Cerebellar nuclear complex (tissue), 1 donor: ENCODE results near the gene ARRB1.
A peak's percentile ranks its signal among the peaks of the same experiment; 100 is the strongest.
"Not testable (repeated sequence)": the region's sequence is repeated elsewhere in the genome, so short reads cannot be mapped to it uniquely, and the experiment has no call there.

Source experiments
- DNase-seq, 2 experiments: peaks; one replicate each; lab custom pipeline; 2025; lab: John Stamatoyannopoulos, UW

Gene ARRB1

DNA sequence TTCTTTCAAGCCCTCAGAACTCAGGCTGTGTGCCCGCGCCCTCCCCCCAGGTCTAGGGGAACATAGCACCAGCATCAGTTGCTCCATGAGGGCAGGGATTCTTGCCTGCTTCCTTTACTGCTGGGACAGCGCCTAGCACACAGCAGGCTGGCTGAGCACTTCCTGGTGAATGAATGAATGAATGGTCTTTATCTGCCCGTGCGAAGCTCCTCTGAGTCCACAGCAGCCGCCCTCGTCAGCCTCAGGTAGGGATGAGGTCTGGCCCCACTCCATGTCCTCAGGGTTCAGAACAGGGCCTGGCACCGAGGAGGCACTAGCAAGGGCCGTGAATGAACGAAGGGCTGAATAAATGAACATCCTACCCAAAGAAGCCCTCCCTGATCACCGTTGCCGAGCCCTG is 27.3 kb downstream of the ARRB1 start:
- no peak for DNase-seq

DNA sequence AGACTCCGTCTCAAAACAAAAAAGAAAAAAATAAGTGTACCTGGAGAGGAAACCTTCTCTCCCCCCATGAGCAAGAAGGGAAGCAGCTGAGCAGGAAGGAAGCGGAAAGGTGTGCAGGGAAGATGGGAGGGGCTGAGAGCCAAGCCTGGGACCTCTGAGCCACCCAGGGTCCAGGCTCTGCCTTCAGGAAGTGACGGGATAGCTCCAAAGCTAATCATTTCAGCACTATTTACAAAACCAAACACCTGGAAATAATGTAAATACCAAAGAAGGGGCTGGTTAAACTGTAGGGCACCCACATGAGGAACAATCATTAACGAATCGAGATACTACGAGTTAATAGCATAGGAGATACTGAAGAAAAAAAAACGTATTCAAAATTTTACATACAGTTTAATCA is 27.9 kb downstream of the ARRB1 start:
- no peak for DNase-seq

DNA sequence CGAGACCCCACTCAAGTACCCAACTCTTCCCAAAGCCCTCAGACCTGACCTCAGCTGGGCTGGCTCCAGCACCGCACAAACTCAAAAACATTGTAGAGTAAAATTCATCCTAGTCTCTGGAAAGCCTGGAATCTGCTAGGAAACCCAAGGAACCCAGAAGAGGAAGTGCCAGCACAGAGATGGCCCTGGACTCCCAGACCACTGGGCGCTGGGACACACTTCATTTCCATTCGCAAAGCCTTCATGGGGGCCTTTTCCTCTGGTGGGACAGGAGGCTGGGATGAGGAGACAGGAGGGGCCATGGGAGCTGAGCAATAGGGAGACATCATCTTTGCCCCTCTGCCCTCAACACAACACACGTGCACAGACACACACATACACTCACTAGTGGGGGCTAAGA is 30.8 kb downstream of the ARRB1 start:
- no peak for DNase-seq

DNA sequence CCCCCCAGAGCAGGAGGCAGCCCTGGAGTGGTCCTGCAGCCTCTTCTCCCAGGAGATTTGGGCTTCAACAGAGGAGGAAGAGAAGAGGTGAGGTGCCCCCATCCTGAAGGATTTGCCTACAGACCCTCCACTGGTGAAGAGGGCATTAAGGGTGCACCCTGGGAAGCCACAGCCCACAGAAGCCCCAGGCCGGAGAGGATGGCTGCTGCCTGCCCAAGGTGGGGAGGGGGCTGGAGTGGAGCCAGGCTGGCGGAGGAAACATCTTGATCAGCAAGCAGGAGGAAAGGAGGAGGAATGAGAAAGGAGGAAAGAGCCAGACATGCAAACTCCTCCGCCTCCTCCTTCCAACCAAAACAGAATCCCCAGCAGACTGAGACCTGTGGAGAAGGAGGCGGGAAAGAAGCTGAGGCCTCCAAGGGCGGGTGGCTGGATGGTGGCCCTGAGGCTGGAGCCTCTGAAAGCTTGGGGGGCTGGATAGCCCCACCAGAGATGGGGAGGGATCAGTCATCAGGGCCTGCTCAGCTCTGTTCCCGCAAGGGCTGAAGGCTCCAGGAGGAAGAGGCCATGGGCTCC is 31.3 kb downstream of the ARRB1 start:
- DNase-seq: no peak

DNA sequence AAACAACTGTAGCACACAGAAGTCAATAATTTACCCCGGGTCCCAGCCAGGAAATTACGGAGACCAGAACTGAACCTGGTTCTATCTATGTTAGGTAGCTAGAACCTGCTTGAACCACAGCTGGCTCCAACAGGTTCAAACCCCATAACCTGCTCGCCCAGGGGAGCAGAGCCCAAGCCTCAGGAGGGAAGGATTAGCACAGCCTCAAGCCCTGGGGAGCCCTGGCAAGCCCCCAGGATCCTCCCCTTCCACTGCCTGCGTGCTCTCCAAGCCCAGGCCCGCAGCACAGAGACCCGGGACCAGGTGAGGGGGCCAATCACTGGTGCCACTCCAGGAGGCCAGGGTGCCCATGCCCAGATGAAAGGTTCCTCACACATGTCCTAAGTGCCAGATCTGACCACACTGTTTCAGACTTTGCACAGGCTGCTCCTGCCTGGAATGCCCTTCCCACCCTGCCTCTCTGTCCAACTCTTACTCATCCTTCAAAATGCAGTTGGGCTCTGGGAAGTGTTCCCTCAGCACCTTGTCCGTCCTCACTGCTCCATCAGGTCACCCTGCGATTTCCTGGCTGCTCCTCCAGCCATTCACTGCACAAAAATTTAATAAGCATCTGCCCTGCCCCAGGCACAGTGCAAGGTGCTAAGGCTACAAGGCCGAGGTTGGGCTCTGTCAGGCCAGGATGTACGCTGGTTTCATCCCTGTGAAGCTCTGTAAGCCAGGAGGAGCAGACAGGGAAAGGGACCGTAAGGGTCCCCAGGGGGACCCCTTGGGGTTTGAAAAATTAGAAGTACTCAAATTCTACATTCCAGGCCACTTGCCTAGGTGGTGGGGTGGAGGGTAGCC is 32.2 kb downstream of the ARRB1 start:
- DNase-seq: no peak

DNA sequence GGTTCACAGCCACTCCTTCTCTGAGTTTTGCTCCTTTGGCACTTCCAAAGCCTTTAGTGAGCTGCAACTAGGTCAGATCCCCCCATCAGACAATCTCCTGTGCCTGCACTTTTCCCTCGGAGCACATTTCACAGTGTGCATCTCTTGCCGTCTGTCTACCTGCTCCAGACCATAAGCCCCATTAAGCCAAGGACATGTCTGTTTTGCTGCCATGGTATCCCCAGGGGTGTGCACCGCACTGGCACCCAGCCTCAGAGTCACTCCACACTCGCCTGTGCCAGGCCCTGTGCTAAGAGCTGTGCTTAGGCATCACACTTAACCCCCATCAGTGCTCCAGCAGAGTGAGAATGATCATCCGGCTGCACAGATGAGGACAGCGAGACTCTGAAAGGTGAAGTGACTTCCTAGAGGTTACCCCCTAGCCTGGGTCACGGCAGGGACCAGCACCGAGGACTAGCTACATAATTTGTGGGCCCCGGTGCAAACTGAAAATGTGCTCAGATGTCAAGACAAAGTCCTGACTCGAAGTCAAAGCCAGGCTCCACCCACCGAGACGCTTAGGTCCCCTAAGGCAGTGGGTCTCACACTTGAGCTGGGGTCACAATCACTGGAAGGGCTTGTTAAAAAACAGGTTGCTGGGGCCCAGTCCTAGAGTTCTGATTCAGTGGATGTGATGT is 33.9 kb downstream of the ARRB1 start:
- DNase-seq: peak; percentile 52 to 74

DNA sequence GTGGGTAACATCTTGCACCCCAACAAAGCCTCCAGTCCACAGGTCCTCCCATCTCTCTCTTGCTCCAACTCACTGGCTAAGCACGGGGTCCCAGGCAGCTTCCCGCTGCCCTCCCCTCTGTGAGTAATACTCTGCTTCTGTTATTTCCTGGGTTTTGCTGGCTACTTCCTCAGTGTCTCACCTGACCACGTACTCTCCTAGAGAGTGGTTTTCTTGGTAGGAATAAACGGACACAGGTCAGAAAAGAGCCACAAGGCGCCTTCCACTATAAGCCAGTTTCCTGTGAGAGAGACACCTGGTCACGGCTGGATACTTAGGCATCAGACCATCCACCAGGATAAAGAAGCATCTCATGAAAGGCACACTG is 36.0 kb downstream of the ARRB1 start:
- no peak for DNase-seq

DNA sequence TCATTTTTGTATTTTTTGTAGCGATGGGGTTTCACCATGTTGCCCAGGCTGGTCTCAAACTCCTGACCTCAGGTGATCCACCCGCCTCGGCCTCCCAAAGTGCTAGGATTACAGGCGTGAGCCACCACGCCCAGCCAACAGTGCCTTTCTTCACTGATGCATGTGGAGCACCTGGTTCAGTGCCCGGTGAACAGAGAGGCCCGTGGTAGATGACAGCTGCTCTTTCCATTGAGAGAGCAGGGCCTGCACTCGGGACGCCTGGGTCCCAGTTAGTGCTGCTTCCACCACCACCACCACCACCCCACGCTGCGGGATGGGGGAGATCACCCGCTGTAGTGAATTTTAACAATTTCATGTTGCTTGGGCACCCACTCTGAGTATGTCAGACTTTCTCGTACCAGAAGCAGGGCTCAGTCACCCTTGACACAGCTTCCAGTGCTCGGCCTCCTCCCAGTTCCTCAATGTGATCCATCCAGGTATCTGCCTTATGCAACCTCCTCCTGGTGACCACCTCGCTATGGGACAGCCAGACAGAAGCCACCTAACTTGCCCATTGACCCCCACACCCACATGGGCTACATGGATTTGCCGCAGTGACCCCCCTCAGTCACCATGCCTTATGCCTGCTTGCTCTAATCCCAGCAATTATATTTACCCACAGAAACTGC is 36.6 kb downstream of the ARRB1 start:
- no peak for DNase-seq

DNA sequence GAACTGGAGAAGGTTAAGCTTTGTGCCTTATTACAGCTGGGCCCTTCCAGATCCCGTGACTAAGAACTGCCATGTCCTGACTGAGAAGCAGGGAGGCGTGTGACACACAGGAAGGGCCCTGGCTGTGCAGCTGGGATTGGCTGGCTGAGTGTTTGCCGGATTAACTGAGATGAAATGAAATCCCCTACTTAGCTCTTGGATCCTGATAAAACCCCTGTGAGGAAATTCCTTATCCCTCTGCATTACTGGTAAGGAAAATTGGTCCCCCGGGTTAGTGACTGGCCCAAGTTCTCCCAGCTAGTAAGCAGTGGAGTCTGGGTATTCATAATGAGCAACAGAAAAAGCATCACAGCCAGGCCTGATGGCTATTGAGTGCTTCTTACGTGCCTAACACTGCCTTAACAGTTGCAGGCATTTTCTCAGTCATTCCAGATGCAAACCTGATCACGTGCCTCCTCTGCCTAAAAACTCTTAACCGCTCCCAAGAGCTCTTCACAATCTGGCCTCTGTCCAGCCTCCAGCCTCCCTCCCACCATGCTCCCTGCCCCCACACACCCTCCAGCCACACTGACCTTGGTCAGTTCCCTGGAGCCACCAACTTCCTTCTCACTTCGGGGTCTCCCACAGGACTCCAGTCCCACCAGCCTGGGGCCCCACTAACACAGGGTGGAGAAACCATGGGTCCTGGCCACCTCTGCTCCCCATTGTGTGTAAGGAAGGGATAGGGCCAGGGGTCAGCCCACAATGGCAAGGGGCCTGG is 37.8 kb downstream of the ARRB1 start:
- DNase-seq: no peak

DNA sequence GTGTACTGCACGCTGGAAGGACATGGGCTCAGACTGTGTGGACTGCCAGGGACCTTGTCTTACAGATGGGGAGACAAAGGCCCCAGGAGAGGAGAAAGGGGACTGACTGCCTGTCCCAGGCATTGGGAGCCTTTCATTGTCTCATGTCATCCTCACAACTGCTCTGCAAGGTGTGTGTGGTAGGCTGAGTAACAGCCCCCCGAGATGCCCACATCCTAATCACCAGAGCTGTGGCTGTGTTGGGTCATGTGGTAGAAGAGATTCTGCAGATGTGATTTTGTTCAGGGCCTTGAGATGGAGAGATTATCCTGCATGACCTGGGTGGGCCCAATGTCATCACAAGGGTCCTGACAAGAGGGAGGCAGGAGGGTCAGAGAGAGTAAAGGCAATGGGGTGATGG is 39.1 kb downstream of the ARRB1 start:
- DNase-seq: no peak

DNA sequence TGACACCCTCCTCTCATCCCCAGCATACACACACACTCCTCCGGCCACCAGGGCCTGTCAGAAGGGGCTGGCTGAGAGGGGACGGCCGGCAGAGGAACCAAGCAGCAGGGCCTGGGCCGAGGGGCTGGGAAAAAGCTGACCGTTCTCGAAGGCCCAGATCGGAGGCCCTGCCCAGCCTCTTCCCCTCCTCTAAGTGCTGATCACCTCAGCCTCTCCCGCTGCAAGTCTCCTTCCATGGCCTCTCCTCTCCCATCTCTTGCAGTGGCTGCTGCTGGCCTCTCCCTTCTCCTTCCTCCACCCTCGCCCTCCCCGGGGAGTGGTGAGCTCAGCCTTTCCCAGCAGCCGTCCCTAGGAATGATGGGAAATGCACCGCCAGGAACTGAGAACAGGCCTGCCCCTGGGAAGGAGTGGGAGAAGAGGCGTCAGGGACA is 39.6 kb downstream of the ARRB1 start:
- peak in 1 of 2 experiments; percentile 10 for DNase-seq

DNA sequence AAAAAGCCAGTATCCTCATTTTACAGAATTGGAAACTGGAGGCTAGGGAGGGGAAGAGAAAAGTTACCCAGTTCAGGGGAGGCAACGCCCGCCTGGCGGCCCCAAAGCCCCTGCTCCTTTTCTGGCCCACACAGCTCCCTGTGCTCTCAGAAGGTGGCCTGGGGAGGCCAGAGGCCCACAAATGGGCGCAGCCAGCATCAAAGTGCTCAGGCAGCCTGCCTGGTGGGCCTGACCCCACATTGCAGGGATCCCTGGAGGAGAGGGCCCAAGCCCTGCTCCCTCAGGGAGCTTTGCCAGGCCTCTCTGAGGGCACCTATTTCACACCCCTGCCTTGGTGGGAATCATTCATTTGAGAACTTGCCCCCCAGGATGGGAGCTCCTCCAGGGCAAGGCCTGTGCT is 42.5 kb downstream of the ARRB1 start:
- no peak for DNase-seq

DNA sequence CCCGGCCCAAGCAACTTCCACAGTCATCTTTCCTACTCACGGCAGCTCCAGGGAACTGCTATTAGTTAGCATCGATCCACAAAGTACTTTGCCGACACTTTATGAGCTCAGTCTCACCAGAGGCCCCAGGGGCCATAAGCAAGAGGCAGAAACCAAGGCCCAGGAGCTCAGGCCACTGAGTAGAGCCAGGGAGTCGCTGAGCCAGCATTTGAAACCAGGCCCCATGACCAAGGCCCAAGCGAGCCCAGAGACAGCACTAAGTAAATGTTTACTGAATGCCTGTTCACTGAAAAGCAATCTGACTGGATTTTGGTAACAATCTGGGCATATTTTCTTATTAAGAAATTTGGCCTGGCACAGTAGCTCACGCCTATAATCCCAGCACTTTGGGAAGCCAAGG is 43.3 kb downstream of the ARRB1 start:
- DNase-seq: no peak

DNA sequence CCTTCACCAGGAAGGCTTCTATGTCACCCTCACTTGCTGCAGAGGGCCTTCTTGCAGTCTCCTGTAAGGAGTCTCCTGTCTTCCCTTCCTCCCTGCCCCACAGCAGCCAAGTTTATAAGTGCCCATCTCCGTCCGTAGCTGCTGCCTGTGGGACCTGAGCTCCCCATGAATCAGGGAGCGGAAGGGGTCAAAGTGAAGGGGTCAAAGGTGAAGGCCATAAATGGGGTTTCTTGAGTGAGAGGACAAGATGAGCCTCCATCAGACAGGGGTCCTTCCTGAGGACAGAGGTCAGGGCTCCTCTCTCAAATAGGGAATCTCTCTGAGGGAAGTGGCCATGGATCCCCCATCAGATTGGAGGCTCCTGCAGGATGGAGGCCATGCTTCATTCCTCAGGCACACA is 44.4 kb downstream of the ARRB1 start:
- no peak for DNase-seq

DNA sequence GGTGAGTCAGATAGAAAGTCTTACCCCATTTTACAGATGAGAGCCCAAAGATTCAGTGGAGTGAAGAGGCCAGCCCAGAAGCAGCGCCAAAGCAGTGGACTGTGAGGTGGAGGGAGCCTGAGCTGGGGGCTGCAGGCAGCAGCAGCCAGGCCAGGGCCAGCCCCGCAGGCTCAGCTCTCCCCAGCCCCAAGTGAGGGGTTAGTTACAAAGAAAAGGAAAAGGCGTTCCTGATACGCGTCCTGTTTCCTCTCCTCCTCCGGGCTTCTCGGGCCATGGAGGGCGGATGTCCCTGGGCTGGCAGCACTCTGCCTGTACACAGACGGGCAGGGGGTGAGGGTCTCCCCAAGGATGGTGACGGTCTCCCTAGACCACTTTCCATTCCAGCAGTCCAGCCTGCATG is 44.9 kb downstream of the ARRB1 start:
- DNase-seq: no peak

DNA sequence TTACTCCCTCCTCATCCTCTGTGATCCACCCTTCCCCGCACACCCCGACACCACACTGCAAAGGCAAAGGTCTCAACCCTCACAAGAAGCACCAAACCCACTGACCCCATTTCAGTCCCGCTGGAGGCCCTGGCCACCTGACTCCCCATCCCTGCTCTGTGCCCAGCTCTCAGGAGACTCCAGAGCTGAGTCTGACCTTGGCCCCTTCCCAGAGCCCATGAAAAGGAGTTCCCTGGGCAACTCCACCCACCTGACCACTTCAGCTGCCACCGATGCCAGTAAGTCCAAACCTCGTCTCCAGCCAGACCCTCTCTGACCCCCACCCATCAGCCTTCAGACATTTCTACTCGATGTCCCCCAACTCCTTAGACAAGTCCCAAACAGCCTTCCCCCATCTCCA is 45.5 kb downstream of the ARRB1 start:
- no peak for DNase-seq

DNA sequence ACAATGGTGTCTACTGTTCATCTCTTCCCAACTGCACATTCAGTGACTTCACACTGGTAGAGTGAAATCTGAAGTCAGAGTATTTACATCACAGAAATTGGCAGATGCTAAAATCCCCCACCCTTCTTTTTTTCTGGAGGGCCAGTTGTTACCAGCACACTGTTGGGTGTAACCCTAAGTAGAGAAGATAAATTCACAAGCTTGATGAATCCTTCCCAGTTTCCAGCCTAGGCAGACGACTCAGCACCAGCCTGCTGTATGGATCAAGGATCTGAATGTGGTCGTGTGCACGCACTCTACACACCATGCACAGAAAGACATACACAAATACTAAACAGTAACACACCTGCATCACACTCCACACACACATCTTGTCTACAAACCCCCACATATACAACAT is 46.0 kb downstream of the ARRB1 start:
- no peak for DNase-seq

DNA sequence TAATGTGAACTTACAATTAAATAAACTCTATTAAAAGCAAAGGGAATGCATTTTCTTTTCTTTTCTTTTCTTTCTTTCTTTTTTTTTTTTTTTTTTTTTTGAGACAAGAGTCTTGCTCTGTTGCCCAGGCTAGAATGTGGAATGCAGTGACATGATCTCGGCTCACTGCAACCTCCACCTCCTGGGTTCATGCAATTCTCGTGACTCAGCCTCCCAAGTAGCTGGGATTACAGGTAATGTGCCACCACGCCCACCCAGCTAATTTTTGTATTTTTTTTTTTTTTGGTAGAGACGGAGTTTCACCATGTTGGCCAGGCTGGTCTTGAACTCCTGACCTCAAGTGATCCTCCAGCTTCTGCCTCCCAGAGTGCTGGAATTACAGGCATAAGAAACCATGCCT is 46.5 kb downstream of the ARRB1 start:
- not testable (repeated sequence) for DNase-seq

DNA sequence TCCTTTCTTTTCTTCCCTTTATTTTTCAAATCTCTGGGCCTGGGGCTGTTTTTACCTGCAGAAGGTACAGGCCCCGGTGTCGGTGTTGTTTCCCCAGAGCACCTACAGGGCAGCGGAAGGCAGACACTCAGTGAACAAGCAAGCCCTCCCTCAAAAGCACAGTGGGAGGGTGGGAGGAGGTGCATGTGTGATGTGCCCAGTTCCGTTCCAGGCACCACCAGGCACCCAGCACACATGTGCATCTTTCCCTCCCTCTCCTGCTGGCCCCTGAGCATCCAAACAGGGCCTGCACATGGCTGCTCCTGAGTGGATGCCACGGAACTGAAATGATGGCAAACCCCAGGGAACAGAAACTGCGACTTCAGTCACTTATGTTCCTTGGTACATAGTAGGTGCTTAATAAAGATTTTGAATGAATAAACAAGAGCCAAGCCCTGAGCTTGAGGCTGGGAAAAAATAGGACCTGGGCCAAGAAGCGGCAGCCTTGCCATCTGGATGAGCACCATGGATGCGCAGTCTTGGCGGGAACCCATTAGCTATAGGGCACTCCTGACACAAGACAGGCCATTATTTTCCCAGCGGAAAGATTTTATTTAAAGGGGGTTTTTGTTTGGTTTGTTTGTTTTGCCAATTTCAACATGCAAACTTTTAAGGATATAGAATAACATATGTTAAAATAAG is 47.8 kb downstream of the ARRB1 start:
- peak; percentile 3 to 45 for DNase-seq

DNA sequence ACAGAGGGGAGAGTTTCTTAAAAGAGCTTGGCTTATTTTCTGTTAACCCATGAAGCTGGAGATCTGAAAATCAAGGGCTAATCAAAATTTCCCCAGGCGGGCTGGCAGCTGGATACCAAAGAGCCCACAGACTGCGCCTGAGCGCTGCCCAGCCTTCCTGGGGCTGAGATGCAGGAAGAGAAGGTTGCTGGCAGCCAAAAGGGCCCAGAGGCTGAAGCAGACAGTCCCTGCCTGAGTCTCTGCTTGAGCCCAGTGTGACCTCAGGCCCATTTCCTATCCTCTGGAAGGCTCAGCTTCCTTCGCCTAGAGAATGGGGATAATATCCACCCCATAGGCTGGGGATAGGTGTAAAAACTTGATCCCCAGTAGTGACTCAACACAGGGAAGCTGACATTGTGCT is 49.1 kb downstream of the ARRB1 start:
- no peak for DNase-seq

DNA sequence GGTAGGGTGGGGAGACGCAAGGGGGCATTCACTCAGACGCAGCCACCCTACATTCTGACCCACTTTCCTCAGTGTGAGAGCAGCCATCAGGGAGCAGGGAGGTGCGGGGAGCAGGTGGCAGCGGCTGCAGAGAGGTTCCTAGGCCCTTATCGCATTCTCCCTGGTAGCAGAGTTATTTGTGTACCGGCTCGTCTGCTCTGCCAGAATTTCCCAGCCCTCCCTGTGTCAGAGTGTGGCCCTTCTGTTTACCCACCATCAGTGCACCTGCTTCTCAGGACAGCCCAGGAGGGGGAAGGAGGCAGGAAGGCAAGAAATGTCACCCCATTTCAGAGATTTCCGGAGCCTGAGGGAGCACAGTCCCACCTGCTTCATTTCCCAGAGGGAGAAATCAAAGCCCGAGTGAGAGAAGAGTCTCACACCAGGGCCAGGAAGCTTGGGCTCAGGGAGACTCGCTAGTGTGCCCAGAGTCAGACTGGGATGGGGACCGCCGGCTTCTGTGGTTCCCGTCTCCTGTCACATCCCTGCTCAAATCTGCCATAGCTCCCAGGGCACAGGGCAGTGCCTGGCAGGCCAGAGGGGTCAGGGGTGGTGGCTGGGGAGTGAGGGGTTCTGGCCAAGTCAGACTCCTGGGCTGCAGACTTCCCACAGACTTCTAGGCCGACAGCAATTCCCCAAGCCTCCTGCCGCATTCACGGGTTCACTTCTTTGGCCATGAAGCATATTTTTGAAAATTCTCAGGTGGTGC is 49.7 kb downstream of the ARRB1 start:
- DNase-seq: peak; percentile 18 to 66
